Colon (tissue), 2 donors: ENCODE data around the gene ERGIC1.
"Not testable (repeated sequence)": the region's sequence is repeated elsewhere in the genome, so short reads cannot be mapped to it uniquely, and the experiment has no call there.

Experiments used
- FAIRE-seq: peaks from 2 replicates; lab custom pipeline; 2012; peaks lifted over from hg19 to GRCh38; lab: Jason Lieb, UNC
- donor health status: control.
- donor health status: control.

The ERGIC1 gene

DNA sequence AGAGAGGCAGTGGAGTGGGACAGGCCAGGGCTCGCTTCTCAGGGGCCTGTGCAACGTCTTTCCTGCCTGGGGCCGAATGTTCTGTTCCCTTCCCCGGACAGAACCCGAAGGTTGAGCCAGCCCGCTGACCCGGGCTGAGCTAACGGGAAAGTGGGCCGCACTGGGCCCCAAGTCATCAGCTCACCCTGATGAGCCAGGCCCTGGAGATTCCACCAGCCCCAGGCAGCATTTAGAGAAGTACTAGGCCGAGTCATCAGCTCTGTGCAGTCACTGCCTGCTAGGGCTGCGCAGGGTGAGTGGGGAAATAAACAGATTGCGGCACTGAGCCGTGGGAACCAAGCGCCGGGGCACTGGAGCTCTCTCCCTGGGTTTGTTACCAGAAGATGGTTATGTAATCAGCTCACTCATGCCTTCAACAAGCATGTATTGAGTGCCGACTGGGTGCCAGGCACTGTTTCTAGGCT is 33.9 kb upstream of the ERGIC1 start:
- no peak for FAIRE-seq

GRCh38 chr5:172801179-172801671 is 32.8 kb upstream of the ERGIC1 start:
- no peak for FAIRE-seq

- FAIRE-seq: no peak
Measured at GRCh38 chr5:172802112-172802511, 31.9 kb upstream of the ERGIC1 start.

DNA sequence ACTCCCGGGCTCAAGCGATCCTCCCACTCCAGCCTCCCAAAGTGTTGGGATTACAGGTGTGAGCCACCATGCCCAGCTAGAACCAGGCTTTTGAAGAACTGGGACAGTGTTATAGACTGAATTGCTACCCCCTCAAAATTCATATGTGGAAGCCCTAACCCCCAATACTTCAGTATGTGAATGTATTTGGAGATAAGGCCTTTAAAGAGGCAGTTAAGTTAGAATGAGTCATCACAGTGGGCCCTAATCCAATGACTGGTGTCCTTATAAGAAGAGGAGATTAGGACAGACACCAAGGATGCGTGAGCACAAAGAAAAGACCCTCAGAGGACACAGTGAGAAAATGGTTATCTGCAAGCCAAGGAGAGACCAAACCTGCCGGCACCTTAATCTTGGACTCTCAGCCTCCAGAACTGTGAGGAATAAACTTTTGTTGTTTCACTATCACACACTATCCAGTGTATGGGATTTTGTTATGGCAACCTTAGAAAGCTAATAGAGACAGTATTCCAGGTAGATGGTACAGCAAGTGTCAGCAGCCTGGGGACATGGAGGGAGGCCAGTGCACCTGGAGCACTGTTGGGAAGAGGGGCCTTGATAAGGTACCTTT is 31.4 kb upstream of the ERGIC1 start:
- no peak for FAIRE-seq

DNA sequence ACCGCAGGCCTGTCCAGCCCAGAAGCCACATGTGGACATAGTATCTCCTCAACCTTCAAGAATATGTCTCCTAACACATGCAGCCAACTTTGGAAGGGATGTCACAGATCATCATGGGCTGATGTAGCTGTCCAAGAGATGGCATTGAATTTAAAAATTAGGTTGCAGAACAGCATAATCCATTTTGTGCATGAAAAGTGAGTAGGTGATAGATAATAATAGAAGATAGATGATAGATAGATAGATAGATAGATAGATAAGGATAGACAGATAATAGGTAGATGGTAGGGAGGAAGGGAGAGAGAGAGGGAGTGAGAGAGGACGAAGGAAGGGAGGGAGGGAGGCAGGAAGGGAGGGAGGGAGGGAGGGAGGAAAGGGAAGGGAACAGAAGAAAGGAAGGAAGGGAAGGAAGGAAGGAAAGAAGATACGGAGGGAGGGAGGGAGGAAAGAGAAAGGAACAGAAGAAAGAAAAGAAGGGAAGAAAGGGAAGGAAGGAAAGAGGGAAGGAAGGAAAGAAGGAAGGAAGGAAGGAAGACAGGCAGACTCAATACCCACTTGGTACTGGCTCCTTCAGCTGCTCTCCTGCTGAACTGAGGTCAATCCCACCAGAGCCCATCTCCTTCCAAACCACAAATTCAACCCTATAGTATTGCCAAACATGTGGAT is 28.9 kb upstream of the ERGIC1 start:
- FAIRE-seq: no peak

GRCh38 chr5:172805736-172806255 is 28.3 kb upstream of the ERGIC1 start:
- FAIRE-seq: no peak

DNA sequence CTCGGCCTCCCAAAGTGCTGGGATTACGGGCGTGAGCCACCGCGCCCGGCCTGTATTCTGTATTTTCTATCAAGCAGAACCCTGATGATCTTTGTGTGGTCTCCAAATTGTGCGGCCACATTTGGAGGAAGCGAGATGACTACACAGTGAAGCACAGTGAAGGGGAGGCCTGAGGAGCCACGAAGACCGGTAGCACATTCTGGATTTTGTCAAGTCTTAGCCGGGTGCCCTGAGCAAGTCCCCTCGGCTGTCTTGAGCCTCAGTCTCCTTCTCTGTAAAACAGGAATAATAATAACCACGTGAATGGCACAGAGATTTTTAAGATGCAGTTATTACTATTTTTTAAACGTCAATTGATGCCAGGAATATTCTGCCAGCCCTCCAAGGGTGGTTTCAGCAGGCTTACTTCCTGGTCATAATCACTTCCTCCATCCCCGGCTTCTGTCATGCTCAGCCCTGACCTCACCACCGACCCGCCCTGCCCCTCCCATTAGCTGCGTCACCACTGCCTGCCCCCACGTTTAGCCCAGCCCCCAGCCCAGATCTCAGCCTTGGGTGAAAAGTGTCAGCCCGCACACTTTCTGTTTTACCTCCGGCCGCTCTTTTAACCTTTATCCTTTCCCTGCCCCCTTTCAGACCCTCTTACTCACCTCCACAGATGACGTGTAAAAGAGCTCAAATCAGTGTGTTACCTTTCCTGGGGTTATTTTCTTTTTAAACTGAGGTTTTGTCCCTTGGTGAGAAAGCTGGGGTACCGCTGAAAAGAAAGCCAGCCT is 27.0 kb upstream of the ERGIC1 start:
- FAIRE-seq: no peak

DNA sequence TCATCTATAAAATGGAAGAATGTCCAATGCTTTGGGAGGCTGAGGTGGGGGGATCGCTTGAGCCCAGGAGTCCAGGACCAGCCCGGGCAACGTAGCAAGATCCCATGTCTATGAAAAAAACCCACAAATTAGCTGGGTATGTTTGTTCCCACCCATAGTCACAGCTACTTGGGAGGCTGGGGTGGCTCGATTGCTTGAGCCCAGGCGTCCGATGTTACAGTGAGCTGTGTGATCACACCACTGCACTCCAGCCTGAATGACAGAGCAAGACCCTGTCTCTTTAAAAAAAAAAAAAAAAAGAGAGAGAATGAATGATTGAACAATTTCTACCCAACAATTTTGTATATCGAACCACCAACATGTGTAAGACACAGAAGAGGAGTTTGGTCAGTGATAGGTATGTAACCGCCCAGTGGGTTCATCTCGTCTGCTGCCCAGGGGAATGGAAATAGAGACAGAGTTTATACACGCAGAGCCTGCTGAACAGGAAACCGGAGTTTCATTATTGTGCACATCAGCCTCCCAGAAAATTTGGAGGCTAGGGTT is 26.2 kb upstream of the ERGIC1 start:
- no peak for FAIRE-seq

GRCh38 chr5:172809774-172810173 is 24.3 kb upstream of the ERGIC1 start:
- FAIRE-seq: no peak

GRCh38 chr5:172810996-172811395 is 23.1 kb upstream of the ERGIC1 start:
- FAIRE-seq: not testable (repeated sequence)

- no peak for FAIRE-seq
Measured at GRCh38 chr5:172815631-172816030, 18.4 kb upstream of the ERGIC1 start.

GRCh38 chr5:172816925-172817562 is 17.0 kb upstream of the ERGIC1 start:
- no peak for FAIRE-seq

- FAIRE-seq: no peak
Measured at GRCh38 chr5:172817664-172818063, 16.4 kb upstream of the ERGIC1 start.

GRCh38 chr5:172818081-172818480 is 16.0 kb upstream of the ERGIC1 start:
- FAIRE-seq: no peak

GRCh38 chr5:172819569-172819968 is 14.5 kb upstream of the ERGIC1 start:
- FAIRE-seq: no peak

DNA sequence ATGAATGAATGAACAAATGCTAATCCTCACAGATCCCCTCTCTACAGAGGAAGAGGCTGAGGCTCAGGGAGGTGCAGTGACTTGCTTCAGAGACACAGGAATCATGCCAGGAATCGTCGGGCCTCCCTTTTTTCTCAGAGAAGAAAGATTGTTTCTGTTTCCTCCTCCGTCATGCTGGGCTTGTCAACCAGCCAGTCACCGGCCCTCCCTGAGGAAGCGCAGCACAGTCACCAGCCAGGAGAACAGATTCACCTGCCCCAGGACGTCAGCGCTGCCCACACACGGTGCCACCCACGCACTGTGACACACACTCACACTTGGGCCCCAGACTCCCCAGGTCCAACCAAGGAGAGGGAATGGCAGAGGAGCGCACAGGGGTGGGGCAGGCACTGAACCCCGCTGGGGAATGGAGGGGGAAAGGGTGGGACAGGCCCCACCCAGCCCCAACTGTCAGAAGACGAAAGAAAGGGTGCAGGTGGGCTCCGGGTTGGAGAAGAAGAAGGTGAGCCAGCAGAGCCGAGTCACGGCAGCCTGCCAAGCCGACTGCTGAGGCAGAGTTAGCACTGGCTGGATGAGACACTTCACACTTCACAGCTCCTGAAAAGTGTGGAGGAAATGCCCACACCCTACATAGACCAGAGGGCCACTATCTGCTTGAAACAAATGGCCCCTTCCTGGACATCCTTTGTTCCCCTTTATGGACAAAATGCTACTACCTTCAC is 13.8 kb upstream of the ERGIC1 start:
- no peak for FAIRE-seq

- no peak for FAIRE-seq
Measured at GRCh38 chr5:172821340-172821985, 12.6 kb upstream of the ERGIC1 start.

DNA sequence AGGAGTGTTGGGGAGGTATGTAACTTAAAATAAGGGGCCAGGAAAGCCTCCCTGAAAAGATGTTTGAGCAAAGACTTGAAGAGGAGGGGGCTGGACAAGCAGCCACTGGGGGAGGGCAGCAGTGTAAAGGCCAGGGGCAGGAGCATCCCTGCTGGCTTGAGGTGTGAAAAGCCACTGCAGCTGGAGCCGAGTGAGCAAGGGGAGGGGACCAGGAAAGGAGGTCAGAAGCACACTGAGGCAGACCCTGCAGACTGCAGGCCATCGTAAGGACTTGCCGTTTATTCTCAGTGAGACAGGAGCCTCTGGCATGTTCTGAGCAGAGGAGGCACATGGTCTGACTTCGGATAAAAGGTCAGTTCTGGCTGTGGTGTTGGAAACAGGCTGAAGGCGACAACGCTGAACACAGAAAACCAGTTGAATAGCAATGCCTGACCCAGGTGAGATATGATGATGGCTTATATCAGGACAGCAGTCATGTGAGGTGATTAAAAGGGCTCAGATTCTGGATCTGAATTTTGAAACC is 10.2 kb upstream of the ERGIC1 start:
- no peak for FAIRE-seq

GRCh38 chr5:172825610-172826204 is 8.3 kb upstream of the ERGIC1 start:
- no peak for FAIRE-seq

GRCh38 chr5:172827841-172828240 is 6.2 kb upstream of the ERGIC1 start:
- no peak for FAIRE-seq
